ENCODE measurements around the gene RIC1. TPM values are rescaled to one million over a fixed set of nuclear protein-coding genes. Genes with fewer than 3 reads are reported as not detected.

RIC1 gene
- total RNA-seq, 1 donor from 2014 or later, result 20.4 TPM

DNA sequence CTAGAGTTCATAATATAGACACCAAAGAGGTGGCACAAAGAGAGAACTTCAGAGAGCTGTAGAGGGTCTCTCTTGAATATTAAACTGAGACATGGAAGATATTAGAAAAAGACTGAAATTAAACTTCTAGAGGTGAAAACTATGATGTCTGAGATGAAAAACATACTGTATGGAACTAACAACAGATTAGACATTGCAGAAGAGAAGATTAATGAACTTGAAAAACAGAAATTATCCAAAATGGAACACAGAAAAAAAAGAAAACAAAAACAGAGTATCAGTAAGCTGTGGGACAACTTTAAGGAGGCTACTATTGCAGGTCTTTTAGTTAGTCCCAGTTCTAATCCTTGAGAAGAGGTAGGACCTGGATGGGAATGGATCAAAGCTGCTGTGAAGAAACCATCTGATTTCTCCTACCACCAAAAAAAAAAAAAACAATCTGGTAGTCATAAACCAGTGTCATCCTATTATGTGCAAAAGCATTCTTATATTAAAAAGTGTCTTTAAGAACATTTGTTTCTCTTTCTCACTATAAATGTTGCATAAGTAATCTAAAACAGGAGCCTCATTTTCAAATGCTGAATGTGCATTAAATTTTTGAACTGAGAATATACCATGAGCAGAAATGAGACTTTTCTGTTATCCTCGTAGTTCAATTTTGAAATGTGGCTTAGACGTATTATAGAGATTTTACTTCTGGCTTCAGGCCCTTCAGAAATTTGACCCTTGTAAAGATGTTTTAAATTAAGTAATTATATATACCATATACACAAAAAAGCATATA, 107.8 kb downstream of the RIC1 start:
- TF ChIP-seq, protein P1, sequence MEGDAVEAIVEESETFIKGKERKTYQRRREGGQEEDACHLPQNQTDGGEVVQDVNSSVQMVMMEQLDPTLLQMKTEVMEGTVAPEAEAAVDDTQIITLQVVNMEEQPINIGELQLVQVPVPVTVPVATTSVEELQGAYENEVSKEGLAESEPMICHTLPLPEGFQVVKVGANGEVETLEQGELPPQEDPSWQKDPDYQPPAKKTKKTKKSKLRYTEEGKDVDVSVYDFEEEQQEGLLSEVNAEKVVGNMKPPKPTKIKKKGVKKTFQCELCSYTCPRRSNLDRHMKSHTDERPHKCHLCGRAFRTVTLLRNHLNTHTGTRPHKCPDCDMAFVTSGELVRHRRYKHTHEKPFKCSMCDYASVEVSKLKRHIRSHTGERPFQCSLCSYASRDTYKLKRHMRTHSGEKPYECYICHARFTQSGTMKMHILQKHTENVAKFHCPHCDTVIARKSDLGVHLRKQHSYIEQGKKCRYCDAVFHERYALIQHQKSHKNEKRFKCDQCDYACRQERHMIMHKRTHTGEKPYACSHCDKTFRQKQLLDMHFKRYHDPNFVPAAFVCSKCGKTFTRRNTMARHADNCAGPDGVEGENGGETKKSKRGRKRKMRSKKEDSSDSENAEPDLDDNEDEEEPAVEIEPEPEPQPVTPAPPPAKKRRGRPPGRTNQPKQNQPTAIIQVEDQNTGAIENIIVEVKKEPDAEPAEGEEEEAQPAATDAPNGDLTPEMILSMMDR (IDR thresholded peaks at IDR 0.05; ENCODE audit: unreplicated experiment), result no peak
- no peaks in the 10 kb centered on the region for H3K27me3 Mint-ChIP-seq (ENCODE audit: unreplicated experiment)
- DNase-seq (ENCODE audit: low spot score), result no peak
- no peaks in the 10 kb centered on the region for H3K9me3 Mint-ChIP-seq (ENCODE audit: unreplicated experiment)
- H3K27ac Mint-ChIP-seq (ENCODE audit: unreplicated experiment), result no peak overlapping the region
- H3K4me3 Mint-ChIP-seq (ENCODE audit: unreplicated experiment), result no peak overlapping the region
- no peaks in the 10 kb centered on the region for H3K4me1 Mint-ChIP-seq (ENCODE audit: unreplicated experiment)
- H3K36me3 Mint-ChIP-seq (ENCODE audit: low read depth, unreplicated experiment), result peaks cover 19% of the 10 kb centered on the region

DNA sequence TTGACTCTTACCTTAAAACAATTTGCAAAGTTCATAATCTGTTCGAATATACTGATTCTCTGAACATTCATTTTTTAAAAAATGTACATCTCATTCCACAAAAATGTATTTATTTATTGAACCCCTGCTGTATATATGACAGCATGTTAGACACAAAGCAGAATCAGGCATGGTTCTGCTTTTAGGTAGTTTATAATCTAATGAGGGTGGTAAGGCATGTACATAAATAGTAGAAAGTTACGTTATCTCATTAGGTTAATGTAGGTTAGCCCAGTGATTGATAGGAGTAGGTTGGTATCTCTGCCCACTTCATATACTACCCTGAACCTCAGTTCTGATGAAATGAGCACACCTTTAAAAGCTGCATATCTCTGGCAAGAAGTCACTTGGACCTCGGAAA, 114.2 kb downstream of the RIC1 start:
- no peak overlapping the region for H3K27ac Mint-ChIP-seq (ENCODE audit: unreplicated experiment)
- H3K4me1 Mint-ChIP-seq (ENCODE audit: unreplicated experiment), result no peaks in the 10 kb centered on the region
- DNase-seq (ENCODE audit: low spot score), result no peak
- H3K4me3 Mint-ChIP-seq (ENCODE audit: unreplicated experiment), result no peak overlapping the region
- H3K36me3 Mint-ChIP-seq (ENCODE audit: low read depth, unreplicated experiment), result peaks cover 29% of the 10 kb centered on the region
- TF ChIP-seq, protein P1 (IDR thresholded peaks at IDR 0.05; ENCODE audit: unreplicated experiment), result no peak
- H3K27me3 Mint-ChIP-seq (ENCODE audit: unreplicated experiment), result no peaks in the 10 kb centered on the region
- H3K9me3 Mint-ChIP-seq (ENCODE audit: unreplicated experiment), result no peaks in the 10 kb centered on the region

DNA sequence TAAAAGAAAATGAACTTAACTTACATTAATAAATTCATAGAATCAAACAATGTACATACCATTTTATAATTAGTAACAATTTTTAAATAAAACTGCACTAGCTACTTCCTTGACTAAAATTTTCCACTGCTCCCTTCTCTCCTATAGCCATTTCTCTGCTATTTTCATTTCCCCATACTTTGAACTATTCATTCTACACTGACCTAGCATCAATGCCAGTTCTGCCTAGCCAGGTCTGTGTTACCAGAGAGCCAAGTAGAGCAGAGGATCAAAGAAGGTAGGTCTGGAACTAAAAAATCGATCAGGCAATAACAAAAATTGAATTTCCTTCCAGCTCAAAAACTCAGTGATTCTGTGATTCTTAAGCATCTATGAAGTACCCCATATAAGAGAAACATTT, 119.5 kb downstream of the RIC1 start:
- Mint-ChIP-seq H3K27ac (ENCODE audit: unreplicated experiment) (no peak overlapping the region), H3K27me3 (ENCODE audit: unreplicated experiment) (no peaks in the 10 kb centered on the region), H3K4me3 (ENCODE audit: unreplicated experiment) (no peak overlapping the region), H3K4me1 (ENCODE audit: unreplicated experiment) (no peaks in the 10 kb centered on the region), H3K9me3 (ENCODE audit: unreplicated experiment) (no peaks in the 10 kb centered on the region), H3K36me3 (ENCODE audit: low read depth, unreplicated experiment) (peaks cover 20% of the 10 kb centered on the region)
- TF ChIP-seq, protein P1 (IDR thresholded peaks at IDR 0.05; ENCODE audit: unreplicated experiment), result no peak
- no peak for DNase-seq (ENCODE audit: low spot score)

DNA sequence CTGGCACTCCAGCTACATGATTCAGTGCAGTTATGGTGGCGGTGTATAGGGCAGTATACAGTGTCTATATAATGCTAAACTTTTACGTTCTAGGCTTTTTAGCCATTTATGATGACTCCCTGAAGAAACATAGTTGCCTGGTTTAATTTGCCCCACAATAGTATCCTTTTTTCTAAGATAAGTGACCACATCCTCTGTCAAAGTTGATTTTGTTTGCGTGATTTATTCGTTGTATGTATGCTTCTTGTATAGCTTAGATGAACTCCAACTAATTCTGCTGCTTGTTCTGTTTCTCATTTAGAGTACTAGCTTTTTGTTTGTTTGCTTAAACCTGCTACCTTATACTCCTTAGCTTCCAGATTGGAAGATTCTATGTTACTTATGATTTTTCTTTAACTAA, 120.4 kb downstream of the RIC1 start:
- no peak overlapping the region for H3K27ac Mint-ChIP-seq (ENCODE audit: unreplicated experiment)
- H3K36me3 Mint-ChIP-seq (ENCODE audit: low read depth, unreplicated experiment), result peaks cover 20% of the 10 kb centered on the region
- H3K4me3 Mint-ChIP-seq (ENCODE audit: unreplicated experiment), result no peak overlapping the region
- TF ChIP-seq, protein P1 (IDR thresholded peaks at IDR 0.05; ENCODE audit: unreplicated experiment), result no peak
- no peaks in the 10 kb centered on the region for H3K9me3 Mint-ChIP-seq (ENCODE audit: unreplicated experiment)
- peaks cover 2% of the 10 kb centered on the region for H3K27me3 Mint-ChIP-seq (ENCODE audit: unreplicated experiment)
- H3K4me1 Mint-ChIP-seq (ENCODE audit: unreplicated experiment), result no peaks in the 10 kb centered on the region
- no peak for DNase-seq (ENCODE audit: low spot score)

DNA sequence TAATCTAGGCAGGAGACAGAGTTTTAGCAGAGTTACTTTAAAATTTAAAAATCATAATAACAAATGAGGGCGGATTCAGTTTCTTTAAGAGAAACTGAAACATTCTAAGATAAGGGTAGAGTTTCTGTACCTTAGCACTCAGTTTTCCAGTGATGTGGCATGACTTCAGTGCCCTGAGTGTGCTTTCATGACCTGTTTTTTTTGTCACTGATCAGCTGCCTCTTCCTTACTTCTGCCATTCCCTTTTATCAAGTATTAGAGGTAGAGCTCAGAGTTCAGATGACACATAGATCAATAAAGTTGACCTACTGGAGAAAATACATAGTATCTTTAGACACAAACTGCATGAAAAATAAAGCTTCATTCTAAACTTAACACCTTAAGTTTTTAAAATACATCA, 121.7 kb downstream of the RIC1 start:
- Mint-ChIP-seq H3K4me1 (ENCODE audit: unreplicated experiment) (no peaks in the 10 kb centered on the region), H3K9me3 (ENCODE audit: unreplicated experiment) (no peaks in the 10 kb centered on the region), H3K27ac (ENCODE audit: unreplicated experiment) (no peak overlapping the region), H3K27me3 (ENCODE audit: unreplicated experiment) (peaks cover 2% of the 10 kb centered on the region), H3K4me3 (ENCODE audit: unreplicated experiment) (no peak overlapping the region), H3K36me3 (ENCODE audit: low read depth, unreplicated experiment) (peaks cover 18% of the 10 kb centered on the region)
- TF ChIP-seq, protein P1 (IDR thresholded peaks at IDR 0.05; ENCODE audit: unreplicated experiment), result no peak
- no peak for DNase-seq (ENCODE audit: low spot score)

Data from endothelial cell (in vitro differentiated cells).